T-helper 1 cell treated with Interleukin-12 subunit alpha and Interleukin-12 subunit beta and Interleukin-4 antibody, amounts not matched to agents 30 μg/mL and 1 μg/mL, for 36 hours (primary cell): Measurements from ENCODE around the gene PEBP1.
A peak's percentile ranks its signal among the peaks of the same experiment; 100 is the strongest.

Experiments
- H3K27ac Mint-ChIP-seq: one replicate; pipeline ENCODE4 v1.8.0; 2021; ENCODE audit warnings: mild to moderate bottlenecking, mixed read lengths
- H3K27me3 Mint-ChIP-seq: one replicate; pipeline ENCODE4 v1.8.0; 2021; ENCODE audit warnings: low read depth, mixed read lengths
- H3K36me3 Mint-ChIP-seq: one replicate; pipeline ENCODE4 v1.8.0; 2021; ENCODE audit warnings: low read depth, mixed read lengths
- H3K4me1 Mint-ChIP-seq: one replicate; pipeline ENCODE4 v1.8.0; 2021; ENCODE audit warnings: low read depth, mixed read lengths
- H3K4me3 Mint-ChIP-seq: one replicate; pipeline ENCODE4 v1.8.0; 2021; ENCODE audit warnings: mild to moderate bottlenecking, moderate library complexity, mixed read lengths
- H3K9me3 Mint-ChIP-seq: one replicate; pipeline ENCODE4 v1.8.0; 2021; ENCODE audit warnings: mixed read lengths

PEBP1 gene

DNA sequence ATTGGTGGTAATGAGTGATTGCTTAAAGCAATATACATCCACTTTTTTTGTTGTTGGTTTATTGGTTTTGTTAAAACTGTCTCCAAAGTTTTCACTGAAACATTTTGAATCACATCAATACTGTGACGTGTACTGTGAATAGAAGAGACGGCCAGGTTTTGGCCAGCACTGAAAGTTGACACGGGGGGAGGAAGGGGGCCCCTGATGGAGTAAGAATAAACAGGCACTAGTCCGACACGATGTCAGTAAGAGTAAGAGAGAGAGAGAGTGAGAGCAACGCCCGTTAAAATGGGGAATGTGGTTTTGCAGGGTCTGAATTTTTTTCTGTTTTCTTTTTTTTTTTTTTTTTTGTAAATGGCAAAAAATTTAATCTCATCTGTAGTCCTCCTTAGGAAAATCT lies 14.7 kb downstream of the PEBP1 start:
- no peak overlapping the region for H3K27ac Mint-ChIP-seq
- no peaks in the 10 kb centered on the region for H3K9me3 Mint-ChIP-seq
- H3K4me3 Mint-ChIP-seq, result no peak overlapping the region
- peaks cover 22% of the 10 kb centered on the region for H3K36me3 Mint-ChIP-seq
- peaks cover 2% of the 10 kb centered on the region for H3K4me1 Mint-ChIP-seq
- H3K27me3 Mint-ChIP-seq, result no peaks in the 10 kb centered on the region

DNA sequence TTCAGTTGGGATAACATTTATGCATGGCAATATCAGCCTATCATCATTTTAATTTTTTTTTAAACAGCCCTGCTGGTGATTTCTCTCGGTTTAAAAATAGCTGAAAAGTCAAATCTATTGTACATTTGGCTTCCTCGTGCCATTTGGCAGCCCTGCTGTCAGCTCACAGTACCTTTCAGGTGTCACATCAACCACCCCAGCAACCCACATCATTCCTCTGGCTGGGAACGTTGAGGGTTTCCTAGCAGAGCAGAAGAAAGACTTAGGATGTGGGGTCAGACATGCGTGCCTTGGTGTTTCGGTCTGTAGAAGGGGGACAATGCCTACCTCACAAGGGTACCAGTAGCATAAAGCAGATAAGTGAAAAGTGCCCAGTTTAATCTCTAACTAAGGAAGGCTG lies 15.8 kb downstream of the PEBP1 start:
- no peaks in the 10 kb centered on the region for H3K9me3 Mint-ChIP-seq
- no peaks in the 10 kb centered on the region for H3K27me3 Mint-ChIP-seq
- peaks cover 20% of the 10 kb centered on the region for H3K36me3 Mint-ChIP-seq
- H3K27ac Mint-ChIP-seq, result no peak overlapping the region
- no peak overlapping the region for H3K4me3 Mint-ChIP-seq
- H3K4me1 Mint-ChIP-seq, result peaks cover 2% of the 10 kb centered on the region

DNA sequence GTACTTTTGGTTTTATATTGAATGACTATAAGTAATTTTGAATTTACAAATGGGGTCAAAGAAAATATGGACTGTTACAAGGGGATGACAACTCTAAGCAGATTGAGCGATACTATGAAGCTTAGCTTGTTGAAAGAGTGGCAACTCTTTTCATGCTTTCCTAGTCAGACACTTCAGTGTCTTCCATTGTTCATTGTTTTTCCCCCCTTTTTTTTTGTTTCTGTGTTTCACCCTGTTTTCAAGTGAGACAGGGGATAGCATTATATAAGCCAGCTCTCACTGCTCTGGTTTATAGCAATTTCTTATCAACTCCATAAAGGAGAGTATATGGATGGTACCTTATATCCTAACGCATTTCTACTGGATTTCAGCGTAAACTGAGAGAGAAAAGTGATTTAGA lies 24.6 kb downstream of the PEBP1 start:
- Mint-ChIP-seq H3K27me3 (no peaks in the 10 kb centered on the region), H3K4me1 (peaks cover 1% of the 10 kb centered on the region), H3K9me3 (no peaks in the 10 kb centered on the region), H3K36me3 (peaks cover 22% of the 10 kb centered on the region), H3K4me3 (no peak overlapping the region), H3K27ac (no peak overlapping the region)

DNA sequence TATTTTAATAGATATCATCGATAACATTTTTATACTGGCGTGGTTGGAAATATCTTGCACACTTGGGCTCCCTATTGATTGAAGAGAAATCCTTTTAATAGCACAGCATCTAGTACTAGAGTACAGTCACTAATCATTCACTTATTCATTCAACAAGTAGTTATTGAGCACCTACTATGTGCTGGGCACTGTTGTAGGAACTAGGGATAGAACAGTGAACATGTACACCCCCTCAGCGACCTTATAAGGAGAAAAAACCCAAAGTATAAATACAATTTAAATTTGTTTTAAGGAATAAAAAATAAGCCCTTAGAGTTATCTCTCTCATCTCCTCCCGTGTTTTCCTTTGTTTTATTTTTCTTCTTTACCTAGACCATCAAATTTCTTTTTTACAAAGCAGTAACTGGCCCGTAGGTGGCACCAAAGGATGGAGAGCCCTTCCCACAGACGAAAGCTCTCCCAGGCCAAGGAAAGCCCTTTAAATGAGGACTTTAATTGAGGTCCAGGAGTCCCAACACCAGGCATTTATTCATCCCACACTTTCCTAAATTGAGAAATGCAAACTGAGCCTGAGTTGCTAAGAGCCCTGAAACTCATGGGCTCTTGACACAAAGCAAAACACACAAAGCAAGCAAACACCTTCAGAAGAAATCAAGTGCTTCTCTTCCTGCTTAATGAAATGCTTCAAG lies 29.0 kb downstream of the PEBP1 start:
- Mint-ChIP-seq H3K4me3 (no peak overlapping the region), H3K36me3 (peaks cover 36% of the 10 kb centered on the region), H3K27ac (no peak overlapping the region), H3K27me3 (no peaks in the 10 kb centered on the region), H3K4me1 (peaks cover 12% of the 10 kb centered on the region), H3K9me3 (no peaks in the 10 kb centered on the region)

DNA sequence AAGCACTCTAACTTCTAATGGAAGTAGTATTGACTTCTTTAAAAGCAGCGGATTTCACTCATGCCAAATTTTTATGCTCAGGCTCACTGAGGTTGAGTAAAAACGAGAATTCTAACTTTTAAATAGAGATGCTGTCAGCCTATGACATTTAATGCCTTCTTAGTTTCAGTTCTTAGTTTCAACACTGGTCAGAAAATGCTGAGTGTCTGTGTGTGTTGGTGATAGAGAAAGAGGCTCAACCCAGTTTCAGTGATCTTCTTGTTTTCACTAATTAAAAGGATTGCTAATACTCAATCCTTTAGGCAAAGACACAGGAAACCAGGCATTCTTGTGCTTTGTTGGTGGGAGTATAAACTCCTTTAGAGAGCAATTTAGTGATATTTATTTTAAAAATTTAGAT lies 31.0 kb downstream of the PEBP1 start:
- H3K9me3 Mint-ChIP-seq, result no peaks in the 10 kb centered on the region
- H3K4me1 Mint-ChIP-seq, result peaks cover 14% of the 10 kb centered on the region
- H3K27me3 Mint-ChIP-seq, result no peaks in the 10 kb centered on the region
- peaks cover 36% of the 10 kb centered on the region for H3K36me3 Mint-ChIP-seq
- H3K4me3 Mint-ChIP-seq, result no peak overlapping the region
- H3K27ac Mint-ChIP-seq, result no peak overlapping the region

DNA sequence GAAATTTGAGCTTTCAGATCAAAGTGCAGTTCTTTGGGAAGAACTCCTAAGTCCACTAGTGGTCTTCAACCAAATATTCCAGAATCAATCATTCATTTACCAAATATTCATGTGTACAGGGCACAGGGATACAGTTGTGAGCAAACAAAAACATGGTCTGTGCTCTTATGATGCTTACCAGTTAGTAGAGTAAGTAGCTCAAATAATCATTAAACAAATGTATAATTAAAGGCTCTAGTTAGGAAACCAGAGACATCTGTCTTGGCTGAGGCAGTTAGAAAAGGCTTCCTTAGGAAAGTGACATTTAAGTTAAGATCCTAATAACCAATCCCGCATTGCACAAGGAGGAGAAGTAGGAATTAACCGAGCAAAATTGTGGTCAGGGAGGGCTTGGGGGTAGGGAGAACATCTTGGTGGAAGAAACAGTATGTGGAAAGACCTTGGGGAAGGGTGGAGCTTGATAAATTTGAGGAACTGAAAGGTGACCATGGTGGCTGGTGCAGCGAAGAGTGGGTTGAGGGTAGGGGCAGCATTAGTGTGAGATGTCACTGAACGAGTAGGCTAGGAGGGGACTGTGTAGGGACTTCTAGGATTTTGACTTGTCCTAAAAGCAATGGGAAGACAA lies 40.0 kb downstream of the PEBP1 start:
- peaks cover 36% of the 10 kb centered on the region for H3K36me3 Mint-ChIP-seq
- H3K4me1 Mint-ChIP-seq, result no peaks in the 10 kb centered on the region
- no peaks in the 10 kb centered on the region for H3K9me3 Mint-ChIP-seq
- H3K27me3 Mint-ChIP-seq, result no peaks in the 10 kb centered on the region
- H3K27ac Mint-ChIP-seq, result peak overlapping the region; percentile 46
- no peak overlapping the region for H3K4me3 Mint-ChIP-seq

DNA sequence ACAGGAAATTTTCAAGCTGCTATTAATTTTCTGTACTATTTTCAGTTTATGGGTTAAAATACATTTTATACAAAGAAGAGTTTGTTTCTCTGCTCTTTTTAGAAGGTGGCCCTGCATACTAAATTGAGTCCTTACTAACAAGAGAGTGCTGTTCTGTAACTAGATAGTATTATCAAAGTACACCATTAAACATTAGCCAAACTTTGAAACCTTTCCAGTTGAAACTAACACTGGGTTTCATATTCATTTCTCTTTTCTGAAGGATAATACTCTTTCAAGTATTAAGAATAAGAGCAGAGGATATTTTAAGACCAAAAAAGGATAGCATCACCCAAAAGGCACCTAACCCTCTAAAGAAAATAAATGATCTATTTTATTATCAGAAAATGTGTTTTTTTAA lies 47.2 kb downstream of the PEBP1 start:
- Mint-ChIP-seq H3K4me3 (no peak overlapping the region), H3K27ac (no peak overlapping the region), H3K4me1 (peaks cover 7% of the 10 kb centered on the region), H3K36me3 (peaks cover 18% of the 10 kb centered on the region), H3K27me3 (no peaks in the 10 kb centered on the region), H3K9me3 (no peaks in the 10 kb centered on the region)

DNA sequence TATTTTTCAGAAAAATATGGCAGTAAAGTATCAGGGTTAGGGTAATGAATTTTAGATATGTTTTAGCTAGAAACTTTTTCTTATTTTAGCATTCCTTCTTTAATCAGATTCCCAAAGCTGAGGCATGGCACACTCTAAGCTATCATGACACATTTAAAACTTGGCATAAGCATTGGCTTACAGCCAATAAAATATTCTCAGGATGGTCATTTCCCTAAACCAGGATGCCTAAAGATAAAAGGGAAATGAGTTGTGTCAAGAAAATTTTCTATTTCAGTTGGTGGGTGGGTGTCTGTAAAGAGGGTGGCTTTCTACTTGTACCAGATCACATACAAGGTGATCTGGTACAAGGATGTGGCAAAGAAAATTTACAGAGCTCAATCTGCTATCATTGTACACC lies 47.8 kb downstream of the PEBP1 start:
- Mint-ChIP-seq H3K4me1 (peaks cover 7% of the 10 kb centered on the region), H3K36me3 (peaks cover 18% of the 10 kb centered on the region), H3K27ac (no peak overlapping the region), H3K9me3 (no peaks in the 10 kb centered on the region), H3K4me3 (no peak overlapping the region), H3K27me3 (no peaks in the 10 kb centered on the region)

DNA sequence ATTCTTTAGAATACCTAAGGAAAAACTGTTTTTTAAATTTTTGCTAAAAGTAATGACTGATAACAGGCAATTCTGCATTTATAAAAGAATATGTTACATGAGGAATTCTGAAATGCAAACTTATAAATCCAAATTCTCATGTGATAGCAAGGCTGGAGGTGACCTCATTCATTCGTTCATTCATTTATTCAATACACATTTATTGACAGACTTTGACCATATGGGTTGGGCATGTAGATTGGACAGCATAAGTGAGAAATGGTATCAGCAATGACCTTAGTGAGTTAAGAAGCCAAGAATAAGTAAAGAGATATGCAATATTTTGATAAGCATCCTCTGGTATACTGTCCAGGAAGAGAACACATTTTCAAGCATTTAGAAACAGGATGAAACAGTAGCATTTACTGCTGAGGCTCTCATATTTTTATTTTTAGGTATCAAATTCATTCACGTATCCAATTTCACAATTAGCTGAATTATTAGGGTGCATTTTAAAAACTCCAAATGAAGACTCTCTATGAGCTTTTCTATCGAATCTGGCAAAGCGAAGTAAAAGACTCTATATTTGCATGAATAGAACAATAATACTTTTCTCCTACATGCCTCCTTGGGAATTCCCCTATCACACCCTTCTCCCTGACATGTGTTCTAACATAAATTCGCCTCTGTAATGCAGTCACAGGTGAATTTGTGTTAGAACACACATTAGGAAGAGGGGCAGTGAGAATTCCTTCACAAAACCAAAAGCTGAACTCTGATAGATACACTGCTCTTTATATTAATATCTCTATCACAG lies 49.9 kb downstream of the PEBP1 start:
- H3K27me3 Mint-ChIP-seq, result no peaks in the 10 kb centered on the region
- H3K9me3 Mint-ChIP-seq, result no peaks in the 10 kb centered on the region
- H3K4me1 Mint-ChIP-seq, result peaks cover 7% of the 10 kb centered on the region
- H3K4me3 Mint-ChIP-seq, result no peak overlapping the region
- no peak overlapping the region for H3K27ac Mint-ChIP-seq
- peaks cover 21% of the 10 kb centered on the region for H3K36me3 Mint-ChIP-seq

DNA sequence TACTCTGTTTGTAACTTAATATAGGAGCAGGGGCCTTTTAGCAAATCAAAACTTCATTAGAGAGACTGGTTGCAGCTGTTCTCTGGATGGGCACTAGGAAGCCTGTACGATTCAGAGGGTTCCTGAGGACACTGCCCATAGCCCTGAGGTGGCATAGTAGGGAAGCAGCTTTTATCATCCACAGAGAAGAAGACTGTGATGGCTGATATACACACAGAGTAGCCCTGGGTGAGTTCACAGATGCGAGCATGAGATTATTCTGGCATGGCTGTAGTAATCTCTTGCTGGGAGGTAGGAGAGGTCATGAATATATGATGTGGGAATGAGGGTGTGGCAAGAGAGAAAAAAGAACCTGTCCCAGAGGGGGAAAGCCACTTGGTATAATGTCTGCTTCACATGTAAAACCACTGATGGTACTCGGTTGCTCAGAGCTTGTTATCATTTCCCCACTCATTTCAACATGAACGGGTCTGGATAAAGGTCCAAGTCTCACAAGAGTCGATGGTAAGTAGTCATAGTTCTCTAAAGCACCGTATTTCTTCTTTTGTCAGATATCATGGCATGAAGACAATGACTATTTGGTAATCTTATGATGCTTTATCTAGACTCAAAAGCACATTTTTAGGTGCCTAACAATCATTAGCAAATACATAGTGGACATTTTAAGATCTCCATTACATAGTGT lies 52.0 kb downstream of the PEBP1 start:
- Mint-ChIP-seq H3K27me3 (no peaks in the 10 kb centered on the region), H3K36me3 (peaks cover 18% of the 10 kb centered on the region), H3K27ac (no peak overlapping the region), H3K4me3 (no peak overlapping the region), H3K4me1 (no peaks in the 10 kb centered on the region), H3K9me3 (no peaks in the 10 kb centered on the region)

DNA sequence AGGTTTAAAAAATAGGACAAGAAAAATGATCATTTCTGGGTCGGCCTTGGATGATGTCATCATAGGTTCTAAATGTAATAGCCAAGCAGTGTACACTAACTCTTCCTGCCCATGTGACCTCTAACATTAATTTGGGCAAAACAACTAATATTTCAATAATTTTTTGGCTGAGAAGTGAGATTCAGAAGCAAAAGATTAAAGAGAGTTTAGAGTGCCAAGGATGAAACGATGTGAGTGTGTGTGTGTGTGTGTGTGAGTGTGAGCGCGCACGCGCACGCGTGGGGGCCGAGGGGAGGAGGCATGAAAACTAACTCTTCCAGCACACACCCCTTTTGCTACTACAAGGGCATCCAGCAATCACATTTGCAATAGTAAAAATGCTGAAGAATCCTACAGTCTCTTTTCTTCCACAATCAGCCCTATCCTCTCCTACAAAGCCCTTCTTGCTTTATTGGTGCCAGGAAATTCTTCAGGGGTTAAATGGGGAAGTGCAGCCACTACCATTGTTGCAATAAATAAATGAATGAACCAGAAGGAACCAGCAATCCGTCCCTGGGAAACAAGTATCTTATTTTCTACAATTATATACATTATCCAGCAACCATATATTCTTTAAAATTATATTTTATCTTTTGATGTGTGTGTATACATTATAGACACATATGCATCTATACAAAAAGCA lies 52.9 kb downstream of the PEBP1 start:
- Mint-ChIP-seq H3K4me3 (no peak overlapping the region), H3K9me3 (no peaks in the 10 kb centered on the region), H3K27me3 (no peaks in the 10 kb centered on the region), H3K27ac (no peak overlapping the region), H3K4me1 (no peaks in the 10 kb centered on the region), H3K36me3 (peaks cover 18% of the 10 kb centered on the region)

DNA sequence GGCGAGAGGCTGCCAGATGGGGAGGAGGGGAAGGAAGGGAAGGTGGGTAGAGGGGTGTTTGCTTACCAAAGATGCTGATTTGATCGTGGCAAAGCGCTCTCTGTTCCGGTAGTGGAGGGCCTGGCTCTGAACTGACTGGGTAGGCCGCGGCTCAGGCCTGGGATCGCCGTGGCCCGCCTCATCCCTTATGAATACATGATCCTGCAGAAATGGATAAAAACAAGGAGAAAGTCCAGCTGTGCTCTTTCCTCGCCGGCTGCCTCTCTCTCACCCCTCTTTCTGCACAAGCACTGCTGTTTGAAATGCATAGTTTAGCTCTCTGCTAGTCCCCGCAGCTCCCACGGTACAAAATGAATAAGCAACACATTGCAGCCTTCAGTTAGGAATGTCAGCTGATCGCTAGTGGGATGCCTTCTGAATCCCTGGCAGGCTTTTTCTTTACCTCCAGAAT lies 53.8 kb downstream of the PEBP1 start:
- no peak overlapping the region for H3K27ac Mint-ChIP-seq
- H3K4me3 Mint-ChIP-seq, result no peak overlapping the region
- H3K27me3 Mint-ChIP-seq, result no peaks in the 10 kb centered on the region
- no peaks in the 10 kb centered on the region for H3K9me3 Mint-ChIP-seq
- H3K4me1 Mint-ChIP-seq, result no peaks in the 10 kb centered on the region
- peaks cover 20% of the 10 kb centered on the region for H3K36me3 Mint-ChIP-seq

DNA sequence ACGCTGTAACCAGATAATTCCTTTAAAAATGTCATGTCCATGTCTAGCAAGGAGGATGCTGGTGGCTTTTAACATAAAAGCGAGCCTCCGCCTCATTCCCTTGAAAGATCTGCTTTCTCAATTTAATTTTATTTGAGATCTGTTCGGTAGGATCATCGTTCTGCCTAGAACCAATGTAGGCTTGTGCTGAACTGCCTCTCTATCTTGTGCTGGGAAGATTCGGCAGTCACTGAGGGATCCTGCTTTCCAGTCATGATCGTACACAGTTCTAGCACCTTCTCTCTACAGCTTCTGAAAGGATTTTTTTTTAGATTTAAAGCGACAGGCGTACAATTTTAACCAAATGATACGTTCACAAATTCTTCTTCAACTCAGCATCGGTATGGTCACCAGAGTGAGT lies 54.3 kb downstream of the PEBP1 start:
- no peak overlapping the region for H3K27ac Mint-ChIP-seq
- H3K9me3 Mint-ChIP-seq, result no peaks in the 10 kb centered on the region
- H3K4me3 Mint-ChIP-seq, result no peak overlapping the region
- no peaks in the 10 kb centered on the region for H3K27me3 Mint-ChIP-seq
- H3K4me1 Mint-ChIP-seq, result no peaks in the 10 kb centered on the region
- H3K36me3 Mint-ChIP-seq, result peaks cover 20% of the 10 kb centered on the region

DNA sequence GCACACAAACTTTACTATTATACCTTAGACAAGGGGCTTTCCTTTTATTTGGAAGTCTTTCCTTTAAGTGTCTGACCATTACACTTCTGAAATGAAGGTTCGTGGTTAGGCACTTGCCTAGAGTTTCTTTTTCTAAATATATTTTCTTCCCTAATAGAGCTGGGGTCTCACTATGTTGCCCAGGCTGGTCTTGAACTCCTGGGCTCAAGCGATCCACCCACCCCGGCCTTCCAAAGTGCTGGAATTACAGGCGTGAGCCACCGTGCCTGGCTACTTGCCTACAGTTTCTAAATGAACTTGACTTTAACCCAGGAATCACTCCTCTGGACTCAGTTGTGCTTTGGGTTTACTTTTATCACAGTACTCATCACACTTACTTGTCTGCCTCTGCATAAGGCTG lies 57.6 kb downstream of the PEBP1 start:
- Mint-ChIP-seq H3K4me1 (no peaks in the 10 kb centered on the region), H3K36me3 (peaks cover 20% of the 10 kb centered on the region), H3K9me3 (no peaks in the 10 kb centered on the region), H3K27ac (no peak overlapping the region), H3K4me3 (no peak overlapping the region), H3K27me3 (no peaks in the 10 kb centered on the region)
